ENCODE results near the gene EDRF1.

Gene EDRF1

GRCh38 chr10:125783957-125784356 is 64.4 kb downstream of the EDRF1 start:
- no peak overlapping the region for H3K4me3 ChIP-seq (ENCODE audit: low read depth, low read length)
- TF ChIP-seq CTCF (IDR thresholded peaks at IDR 0.05; ENCODE audit: low read depth, low read length) = no peak
- no peak for DNase-seq (ENCODE audit: low read depth, low spot score)
- in situ Hi-C loops (cut with HindIII; ENCODE audit: low sequenced_read_pairs) = no loop called here

GRCh38 chr10:125785791-125786190 is 66.3 kb downstream of the EDRF1 start:
- TF ChIP-seq CTCF (IDR thresholded peaks at IDR 0.05; ENCODE audit: low read depth, low read length) = no peak
- no peak overlapping the region for H3K4me3 ChIP-seq (ENCODE audit: low read depth, low read length)
- in situ Hi-C loops (cut with HindIII; ENCODE audit: low sequenced_read_pairs) = no loop called here
- DNase-seq (ENCODE audit: low read depth, low spot score) = no peak

GRCh38 chr10:125788156-125789034 is 68.9 kb downstream of the EDRF1 start:
- in situ Hi-C loops (cut with HindIII; ENCODE audit: low sequenced_read_pairs) = no loop called here
- H3K4me3 ChIP-seq (ENCODE audit: low read depth, low read length) = no peak overlapping the region
- DNase-seq (ENCODE audit: low read depth, low spot score) = no peak
- no peak for TF ChIP-seq CTCF (IDR thresholded peaks at IDR 0.05; ENCODE audit: low read depth, low read length)

GRCh38 chr10:125792342-125793300 is 73.1 kb downstream of the EDRF1 start:
- in situ Hi-C loops (cut with HindIII; ENCODE audit: low sequenced_read_pairs) = no loop called here

GRCh38 chr10:125795128-125795527 is 75.6 kb downstream of the EDRF1 start:
- TF ChIP-seq CTCF (IDR thresholded peaks at IDR 0.05; ENCODE audit: low read depth, low read length) = no peak
- in situ Hi-C loops (cut with HindIII; ENCODE audit: low sequenced_read_pairs) = no loop called here
- DNase-seq (ENCODE audit: low read depth, low spot score) = no peak
- H3K4me3 ChIP-seq (ENCODE audit: low read depth, low read length) = no peak overlapping the region

More at GRCh38 chr10:125792342-125793300, 73.1 kb downstream of the EDRF1 start:
- DNase-seq (ENCODE audit: low read depth, low spot score) = no peak
- no peak for TF ChIP-seq CTCF (IDR thresholded peaks at IDR 0.05; ENCODE audit: low read depth, low read length)
- no peak overlapping the region for H3K4me3 ChIP-seq (ENCODE audit: low read depth, low read length)

- H3K4me3 ChIP-seq (ENCODE audit: low read depth, low read length) = no peak overlapping the region
- in situ Hi-C loops (cut with HindIII; ENCODE audit: low sequenced_read_pairs) = no loop called here
- no peak for TF ChIP-seq CTCF (IDR thresholded peaks at IDR 0.05; ENCODE audit: low read depth, low read length)
- DNase-seq (ENCODE audit: low read depth, low spot score) = no peak
Measured at GRCh38 chr10:125795637-125796190, 76.2 kb downstream of the EDRF1 start.

All from astrocyte of the spinal cord (primary cell).